NCI-H2107 treated with DMSO at 0.1 percent for 48 hours (cell line): Measurements from ENCODE around the gene LHFPL3.
A peak's percentile ranks its signal among the peaks of the same experiment; 100 is the strongest.
"Not testable (repeated sequence)": the region's sequence is repeated elsewhere in the genome, so short reads cannot be mapped to it uniquely, and the experiment has no call there.

Experiments
- DNase-seq: peaks from one replicate; lab custom pipeline; 2025; ENCODE audit not compliant: unreplicated experiment; lab: John Stamatoyannopoulos, UW

Gene LHFPL3

DNA sequence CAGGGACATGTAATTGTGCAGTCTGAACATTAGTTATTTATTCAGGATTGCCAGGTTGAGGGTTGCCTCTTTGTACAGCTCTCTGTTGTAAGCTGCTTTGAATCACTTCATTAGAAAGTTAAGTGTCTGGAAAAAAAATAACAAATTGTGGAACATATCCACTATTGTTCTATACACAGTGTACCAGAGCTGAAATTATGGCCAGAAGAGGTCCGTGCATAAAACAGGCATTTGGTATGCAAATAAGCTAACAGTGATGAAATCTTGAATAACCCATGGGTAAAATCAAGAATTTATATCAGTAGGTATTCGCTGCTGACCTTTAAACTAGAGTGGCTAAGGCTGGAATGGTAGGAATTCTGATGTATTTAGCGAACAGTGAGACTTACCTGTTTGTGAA is 152.1 kb downstream of the LHFPL3 start:
- no peak for DNase-seq

DNA sequence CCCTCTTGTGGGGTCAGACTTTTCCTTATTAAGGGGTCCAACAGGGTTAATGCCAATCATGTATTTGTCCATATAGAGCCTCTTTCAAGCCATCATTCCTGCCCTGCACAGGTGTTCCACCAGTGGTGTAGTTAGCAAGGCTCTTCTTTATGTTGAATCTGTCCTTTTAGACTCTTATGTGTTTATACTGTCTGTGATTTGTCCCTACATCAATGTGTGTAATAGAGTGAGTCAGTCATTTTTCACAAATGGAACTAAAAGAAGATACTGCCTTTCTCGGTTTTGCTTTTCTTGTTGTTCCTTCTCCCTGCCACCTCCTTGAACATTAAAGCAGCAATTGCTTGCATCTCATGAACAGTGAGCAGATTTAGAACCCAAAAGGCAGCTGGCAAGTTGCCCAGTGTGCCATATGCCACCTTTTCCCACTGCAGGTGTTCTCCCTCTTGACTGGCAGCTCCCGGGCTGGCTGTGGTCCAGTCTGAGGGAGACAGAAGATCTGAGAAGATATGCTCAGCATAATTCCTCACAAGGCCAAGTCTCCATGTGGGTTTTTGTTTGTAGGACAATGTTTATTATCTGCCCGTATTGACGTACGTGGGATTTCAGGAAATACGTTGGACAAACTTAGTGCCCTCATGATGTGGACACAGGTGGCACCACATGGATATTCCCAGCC is 154.1 kb downstream of the LHFPL3 start:
- peak; percentile 81 for DNase-seq

DNA sequence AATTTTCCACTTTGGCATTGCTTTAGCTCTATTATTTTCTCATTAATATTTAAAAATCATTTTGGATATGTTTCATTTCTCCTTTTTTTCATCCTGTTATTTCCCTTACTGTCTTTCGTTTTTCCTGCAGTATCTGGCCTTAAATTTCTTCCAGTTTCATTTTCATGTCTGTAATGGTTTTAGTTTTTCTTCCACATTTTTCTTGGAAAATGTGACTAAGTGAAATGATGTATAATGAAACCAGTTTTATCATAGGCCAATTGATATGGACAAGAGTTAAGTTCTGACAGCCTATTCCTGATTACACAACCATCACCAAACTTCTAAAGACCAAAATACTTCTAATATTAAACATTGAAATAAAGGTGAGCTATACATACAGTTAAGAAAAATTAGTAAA is 158.5 kb downstream of the LHFPL3 start:
- DNase-seq = no peak

DNA sequence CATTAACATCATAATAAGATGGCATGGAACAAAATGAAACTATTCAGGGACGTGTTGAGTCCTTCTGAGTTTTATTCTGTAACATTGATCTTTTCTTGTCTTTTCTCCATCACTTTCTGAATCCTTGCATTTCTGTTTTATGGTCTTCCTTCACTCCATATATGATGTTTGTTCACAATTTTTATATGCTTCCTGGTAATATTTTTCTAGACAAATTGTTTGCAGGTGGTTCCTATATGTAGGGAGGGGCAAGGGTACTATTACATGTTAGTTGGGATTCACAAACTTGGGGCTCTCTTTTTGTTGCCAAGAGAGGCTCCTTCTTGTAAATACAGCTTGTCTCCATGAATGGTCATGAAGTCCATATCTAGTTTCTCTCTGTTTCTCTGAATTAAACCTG is 159.2 kb downstream of the LHFPL3 start:
- DNase-seq = no peak

DNA sequence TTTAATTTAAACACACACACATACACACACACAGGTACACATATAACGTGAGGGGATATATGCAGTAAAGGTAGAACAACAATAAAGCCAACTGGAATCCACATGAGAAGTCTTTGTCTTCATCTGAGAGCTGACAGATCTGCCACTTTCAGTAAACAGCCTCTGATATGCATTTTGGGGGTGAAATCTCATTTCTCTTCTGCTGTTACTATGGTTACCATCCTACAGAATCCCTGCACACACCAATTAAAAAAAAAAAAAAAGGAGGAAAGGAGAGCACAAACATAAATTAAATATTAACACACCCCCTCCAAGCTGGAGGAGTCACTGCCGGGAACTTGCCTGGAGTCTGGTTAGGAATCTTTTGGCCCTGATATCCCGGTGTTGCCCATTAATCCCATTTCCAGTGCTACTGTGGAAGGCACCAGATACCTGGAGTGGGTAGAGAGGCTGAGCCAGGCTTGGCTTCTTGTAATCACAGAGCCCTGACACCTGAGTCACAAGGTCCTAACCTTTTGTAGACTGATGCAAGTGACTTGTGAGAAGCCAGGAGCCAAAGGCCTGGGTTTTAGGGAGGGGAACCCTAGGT is 169.1 kb downstream of the LHFPL3 start:
- DNase-seq = no peak

DNA sequence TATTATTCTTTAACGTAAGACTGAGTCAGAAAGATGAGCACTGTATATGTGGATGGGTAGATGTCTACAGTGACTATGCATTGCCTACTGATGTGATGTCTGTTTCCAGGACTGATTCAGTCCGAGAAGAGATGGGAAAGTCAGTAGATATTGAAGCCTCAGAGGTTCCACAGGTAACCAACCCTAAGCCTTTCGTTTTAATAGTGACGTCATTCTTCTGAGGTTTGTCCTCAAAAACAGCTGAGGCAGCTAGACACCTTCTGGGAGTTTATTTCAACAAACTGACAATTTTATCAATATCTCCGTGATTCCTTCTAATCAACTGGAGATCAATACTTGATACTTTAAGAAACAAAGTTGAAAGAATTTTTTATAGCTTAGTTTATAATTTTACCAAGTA is 171.6 kb downstream of the LHFPL3 start:
- DNase-seq = no peak

DNA sequence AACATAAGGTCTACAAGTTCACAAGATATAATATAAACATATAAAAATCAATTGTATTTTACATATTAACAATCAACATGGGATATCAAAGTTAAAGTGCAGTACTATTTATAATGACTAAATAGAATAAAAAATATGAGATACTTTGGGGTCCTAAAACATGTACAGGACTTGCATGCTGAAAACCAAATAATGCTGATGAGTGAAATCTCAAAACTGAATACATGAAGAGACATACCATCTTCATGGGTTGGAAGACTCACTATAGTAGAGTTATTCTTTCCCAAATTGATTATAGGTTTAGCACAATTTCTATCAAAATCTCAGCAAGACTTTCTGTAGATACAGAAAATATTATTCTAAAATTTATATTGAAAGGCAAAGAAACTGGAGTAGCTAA is 181.5 kb downstream of the LHFPL3 start:
- no peak for DNase-seq

DNA sequence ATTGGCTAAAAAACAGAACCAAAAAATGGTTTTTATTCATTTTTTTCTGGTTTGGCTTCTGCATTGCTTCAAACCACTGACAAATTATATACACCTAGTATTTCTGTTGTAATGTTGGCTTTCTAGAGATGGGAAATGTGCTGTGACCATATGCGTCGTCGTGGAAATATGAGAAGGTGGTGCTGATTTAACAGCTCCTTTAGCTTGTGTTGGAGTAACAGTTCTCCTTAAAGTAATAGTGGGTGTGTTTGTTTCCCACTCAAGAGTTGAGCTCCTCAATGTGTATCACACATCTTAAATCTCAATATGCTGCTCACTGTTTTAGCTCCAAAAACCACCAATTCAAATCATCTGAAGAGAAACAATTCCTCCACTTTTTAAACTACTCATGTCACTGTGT is 196.4 kb downstream of the LHFPL3 start:
- no peak for DNase-seq

DNA sequence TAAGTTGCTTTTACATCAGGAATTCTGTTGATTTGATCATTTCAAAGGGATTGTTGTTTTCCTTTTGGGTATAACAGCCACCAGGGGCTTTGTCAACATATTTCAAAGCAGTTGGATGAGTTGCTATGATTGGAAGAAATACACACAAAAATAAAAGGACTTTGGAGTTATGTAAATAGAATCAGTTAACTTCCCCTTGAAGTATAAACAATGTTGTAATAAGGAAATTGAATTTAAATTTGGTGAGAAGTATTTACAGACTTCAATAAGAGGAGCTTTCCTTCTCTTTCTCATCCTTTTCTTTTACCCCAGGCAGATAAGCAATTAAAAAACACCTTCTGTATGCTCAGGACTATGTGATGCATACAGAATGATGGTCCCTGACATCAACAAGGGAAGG is 199.7 kb downstream of the LHFPL3 start:
- no peak for DNase-seq

DNA sequence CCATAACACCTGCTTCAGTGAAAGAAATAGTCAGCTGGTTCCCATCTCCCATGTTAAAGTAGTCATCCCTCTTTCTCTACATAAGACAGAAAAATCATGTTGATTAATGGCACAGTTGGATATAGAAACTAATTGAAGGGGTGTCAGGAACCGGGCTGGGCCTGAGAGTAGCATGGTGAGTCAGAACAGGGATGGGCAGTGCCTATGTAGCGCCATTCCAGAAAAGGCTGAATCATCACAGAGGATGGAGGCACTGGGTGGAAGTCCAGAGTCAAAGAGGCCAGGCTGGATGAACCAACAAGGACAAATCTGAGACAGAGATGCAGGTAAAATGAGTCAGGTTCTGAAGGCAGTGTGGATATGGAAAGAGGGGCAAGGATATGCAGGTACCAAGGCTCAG is 201.2 kb downstream of the LHFPL3 start:
- no peak for DNase-seq

DNA sequence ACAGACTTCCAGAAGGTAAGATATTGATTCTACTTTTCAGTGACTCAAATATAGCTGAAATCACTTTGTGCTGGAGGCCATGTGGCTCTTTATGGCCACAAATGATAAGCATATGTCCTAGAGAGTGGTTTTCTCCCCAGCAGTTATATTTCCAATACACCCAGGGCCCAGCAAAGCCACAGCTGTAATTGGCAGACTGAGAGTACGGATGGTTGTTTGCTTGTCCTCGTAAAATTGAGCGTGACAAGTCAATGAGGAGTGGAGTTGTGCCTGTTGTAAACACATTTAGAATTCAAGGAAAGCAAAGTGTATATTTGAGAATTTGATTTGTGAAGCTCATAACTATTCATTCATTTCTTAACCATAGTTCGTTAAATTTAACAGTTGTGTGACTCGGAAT is 201.8 kb downstream of the LHFPL3 start:
- peak; percentile 89 for DNase-seq

DNA sequence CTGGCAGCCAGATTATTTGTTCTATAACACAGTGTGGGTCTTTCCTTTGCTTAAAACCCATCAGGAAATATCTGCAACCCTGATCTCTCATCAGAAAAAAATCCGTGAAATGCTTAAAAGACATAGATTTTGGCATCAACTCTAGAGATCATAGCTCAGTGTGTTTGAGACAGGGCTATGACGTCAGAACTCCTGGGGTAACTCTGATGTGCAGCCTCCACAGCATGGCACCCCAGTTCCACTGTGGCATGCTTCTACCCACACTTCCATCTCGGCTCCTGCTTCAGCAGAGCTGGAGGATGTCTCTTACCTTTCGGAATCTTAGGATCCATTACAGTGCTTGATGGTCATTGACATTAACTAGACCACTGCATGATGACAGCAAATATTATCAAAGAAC is 205.7 kb downstream of the LHFPL3 start:
- no peak for DNase-seq

DNA sequence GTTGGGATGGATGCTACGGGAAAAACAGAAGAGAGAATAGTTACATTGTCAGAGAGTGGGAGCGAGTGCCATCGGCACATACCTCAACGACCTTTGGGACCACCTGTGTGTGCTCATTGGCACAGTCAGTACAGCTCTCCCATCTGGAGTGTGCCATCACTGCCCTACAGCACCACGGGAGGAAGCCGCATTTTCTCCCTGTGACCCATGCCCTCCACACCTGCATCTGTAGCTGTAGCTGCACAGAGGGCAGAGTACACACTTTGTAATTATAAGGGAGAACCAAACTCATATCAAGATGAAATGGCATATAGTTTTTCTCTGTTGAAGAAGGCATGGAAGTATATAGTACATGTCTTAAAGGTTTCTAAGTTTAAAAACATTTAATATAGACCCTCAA is 207.4 kb downstream of the LHFPL3 start:
- DNase-seq = no peak

DNA sequence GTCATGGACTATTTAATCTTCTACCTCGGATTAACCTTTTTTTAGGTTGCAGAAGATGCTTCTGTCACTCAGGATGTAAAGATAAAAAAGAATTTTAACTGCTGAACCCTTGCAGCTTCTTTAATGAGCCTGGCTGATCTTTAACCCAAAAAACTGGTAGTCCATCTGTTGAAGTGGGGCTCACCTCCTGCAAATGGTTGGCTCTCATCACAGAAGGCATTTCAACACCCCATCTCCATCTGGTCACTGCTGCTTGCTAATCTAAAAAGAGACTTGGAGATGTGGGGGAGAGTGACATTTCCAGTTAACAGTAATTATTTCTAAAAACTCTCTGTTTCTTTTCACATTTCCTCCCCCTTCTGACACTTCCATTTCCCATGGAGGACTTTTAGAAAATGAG is 208.6 kb downstream of the LHFPL3 start:
- no peak for DNase-seq

DNA sequence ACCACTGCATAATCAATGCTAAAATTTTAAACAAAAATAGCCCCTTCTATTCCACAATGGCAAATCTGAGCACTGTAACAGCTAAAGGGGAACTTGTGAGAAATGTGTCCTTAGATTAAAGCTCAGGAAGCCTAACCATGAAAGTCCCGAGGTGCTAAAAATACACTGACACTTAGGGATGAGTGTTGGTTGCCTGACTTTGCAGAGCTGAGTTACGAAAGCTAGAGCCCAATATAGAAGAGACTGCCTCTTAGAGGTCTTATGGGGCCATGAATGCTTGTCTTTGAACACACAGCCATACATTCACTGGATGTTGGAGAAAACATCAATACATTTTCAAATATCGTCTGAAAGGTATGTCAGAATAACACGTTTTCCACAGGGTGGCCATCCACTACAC is 209.7 kb downstream of the LHFPL3 start:
- no peak for DNase-seq

DNA sequence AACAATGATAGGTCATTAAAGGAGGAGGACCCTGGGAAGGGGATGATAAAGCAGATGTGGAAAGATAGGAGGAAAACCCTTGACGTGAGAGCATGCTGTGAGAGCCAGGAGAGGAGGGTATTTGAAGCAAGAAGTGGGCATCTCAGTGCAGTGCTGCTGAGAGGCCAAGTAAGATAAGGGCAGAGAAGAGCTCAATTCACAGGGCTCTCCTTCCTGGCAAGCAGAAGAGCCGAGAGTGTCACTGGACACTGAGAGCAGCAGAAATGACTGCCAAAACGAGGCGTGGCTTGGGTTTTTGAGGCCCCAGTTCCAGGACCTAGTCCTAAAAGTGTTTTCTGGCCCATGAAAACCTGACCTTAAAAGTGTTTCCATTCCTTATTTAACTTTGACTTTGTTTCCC is 213.5 kb downstream of the LHFPL3 start:
- DNase-seq = no peak

DNA sequence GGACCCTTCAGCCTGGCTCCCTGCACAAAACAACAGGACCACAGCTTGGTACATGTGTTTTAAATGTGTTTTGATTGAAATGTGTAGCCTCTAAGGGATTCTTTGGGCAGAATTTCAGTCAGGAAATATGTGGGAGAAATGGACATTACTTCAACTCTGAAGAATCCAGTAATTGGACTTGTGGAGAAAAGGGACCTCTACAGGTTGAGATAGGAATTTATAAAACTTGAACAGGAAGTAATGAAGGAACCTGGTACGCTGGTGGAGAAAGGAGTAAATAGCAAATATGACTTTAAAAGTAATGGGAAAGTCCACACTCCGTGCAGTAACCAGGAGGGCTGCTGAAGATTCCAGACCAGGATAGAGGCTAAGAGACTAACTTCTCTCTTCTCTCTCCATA is 220.5 kb downstream of the LHFPL3 start:
- DNase-seq = peak; percentile 73

DNA sequence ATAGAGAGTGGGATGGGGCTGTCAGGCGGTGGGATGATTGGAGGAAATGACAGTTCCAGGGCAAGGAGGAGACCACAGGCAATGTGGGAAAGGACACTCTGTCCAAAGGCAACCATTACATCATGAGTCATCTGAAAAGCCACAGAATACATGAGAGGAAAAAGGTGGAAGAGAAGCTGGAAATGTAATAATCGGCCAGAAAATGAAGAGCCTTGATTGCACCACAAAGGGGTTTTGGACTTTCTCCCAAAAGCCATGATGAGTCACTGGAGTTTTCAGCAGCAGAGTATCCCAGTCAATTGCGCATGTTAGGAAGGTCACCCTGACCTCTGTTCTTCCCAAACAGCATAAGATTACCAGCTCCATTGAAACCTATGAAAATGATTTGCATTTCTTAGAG is 222.0 kb downstream of the LHFPL3 start:
- no peak for DNase-seq

DNA sequence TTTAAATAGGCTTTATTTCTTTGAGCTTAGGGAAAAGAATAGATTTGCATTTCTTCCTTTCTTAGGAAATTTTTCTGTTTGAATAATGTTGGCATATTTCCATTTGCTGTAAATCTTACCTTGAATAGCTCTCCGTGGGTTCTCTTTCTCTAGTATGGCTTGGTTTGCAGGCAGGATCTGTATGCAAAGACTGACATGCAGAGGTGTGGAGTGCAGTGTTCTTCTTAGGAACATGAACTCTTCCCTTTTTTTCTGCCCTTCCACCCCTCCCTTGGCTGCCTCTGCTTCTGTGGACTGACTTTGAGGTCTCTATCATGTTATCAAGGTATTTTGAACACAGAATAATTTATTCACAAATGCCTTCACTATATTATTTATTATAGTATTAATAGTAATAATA is 222.8 kb downstream of the LHFPL3 start:
- DNase-seq = no peak

DNA sequence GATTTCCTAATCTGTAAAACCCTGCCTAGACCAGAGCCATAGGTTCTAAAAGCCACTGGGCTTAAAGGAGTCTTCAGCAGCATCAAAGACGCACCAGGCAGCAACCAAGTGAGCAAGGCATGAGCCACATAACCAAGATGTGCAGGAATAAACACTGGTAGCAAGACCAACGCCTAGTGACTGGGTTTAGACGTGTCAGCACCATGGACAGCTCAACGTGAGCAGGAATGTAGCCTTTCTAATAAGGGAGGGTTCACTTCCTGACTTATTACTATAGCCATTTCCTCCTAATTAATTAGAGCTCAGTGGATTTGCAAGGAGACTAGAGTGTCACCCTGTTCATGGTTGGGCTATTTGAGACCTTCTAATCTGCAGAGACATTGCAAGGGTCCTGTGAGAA is 223.7 kb downstream of the LHFPL3 start:
- DNase-seq = no peak

DNA sequence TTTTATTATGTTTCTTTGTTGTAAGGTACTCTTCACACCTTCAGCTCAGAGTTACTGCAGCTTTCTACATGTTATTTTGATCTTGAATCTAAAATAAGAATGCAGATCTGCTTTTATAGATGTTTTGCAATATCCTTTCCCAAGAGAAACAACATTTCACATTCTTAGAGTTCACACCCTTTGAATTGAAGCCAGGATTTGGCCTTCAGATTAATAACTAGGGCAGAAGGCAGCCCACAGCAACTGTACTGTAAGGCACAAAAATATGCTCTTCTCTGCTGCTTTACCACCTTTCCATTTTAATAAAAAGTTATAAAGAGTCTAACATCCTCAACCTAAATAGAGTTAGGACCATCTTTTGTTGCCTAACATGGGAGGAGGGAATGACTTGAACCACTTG is 224.7 kb downstream of the LHFPL3 start:
- no peak for DNase-seq

DNA sequence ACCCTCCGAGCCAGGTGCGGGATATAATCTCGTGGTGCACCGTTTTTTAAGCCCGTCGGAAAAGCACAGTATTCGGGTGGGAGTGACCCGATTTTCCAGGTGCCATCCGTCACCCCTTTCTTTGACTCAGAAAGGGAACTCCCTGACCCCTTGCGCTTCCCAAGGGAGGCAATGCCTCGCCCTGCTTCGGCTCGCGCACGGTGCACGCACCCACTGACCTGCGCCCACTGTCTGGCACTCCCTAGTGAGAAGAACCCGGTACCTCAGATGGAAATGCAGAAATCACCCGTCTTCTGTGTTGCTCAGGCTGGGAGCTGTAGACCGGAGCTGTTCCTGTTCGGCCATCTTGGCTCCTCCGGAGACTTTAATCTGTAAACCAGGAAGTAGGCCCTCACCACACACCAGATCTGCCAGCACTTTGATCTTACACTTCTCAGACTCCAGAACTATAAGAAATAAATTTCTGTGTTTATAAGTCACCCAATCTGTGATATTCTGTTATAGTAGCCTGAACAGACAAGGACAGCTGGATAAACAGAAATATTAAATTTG is 235.0 kb downstream of the LHFPL3 start:
- not testable (repeated sequence) for DNase-seq

DNA sequence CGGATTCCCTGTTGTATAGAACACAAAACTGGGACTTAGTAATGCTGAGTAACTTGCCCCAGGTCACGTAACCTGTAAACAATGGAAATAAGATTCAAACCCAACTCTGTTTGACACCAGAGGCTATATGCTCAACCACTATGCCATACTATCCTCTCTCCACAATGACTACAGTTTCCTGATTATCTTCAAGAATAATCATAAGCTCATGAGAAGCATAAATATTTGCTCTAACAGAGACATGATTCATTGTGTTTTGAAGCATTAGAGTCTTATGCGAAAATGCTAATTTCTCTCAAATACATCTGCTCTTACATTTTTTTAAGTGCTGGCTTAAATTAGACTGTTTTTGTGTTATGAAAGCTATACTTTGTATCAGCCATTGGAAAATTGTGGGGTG is 241.3 kb downstream of the LHFPL3 start:
- no peak for DNase-seq
